Liver (tissue), 9 donors: Measurements from ENCODE around the gene PHLPP1. TPM values are rescaled to one million over a fixed set of nuclear protein-coding genes. Genes with fewer than 3 reads are reported as not detected.

Experiments used
- DNase-seq: peaks from one replicate; pipeline ENCODE4 v3.0.0-alpha.2; 2017; ENCODE audit warnings: low spot score
- H3K27ac ChIP-seq, 2 donors: one replicate each; pipeline ENCODE4 v1.7.0; 2013; ENCODE audit warnings: inconsistent platforms in 2 of 2, low read length in 2 of 2, control low read depth in 1 of 2, low read depth in 1 of 2, mild to moderate bottlenecking in 1 of 2
- H3K27me3 ChIP-seq, 4 donors: one replicate each; pipeline versions ENCODE4 v1.6.1 to v1.7.0; 2013; ENCODE audit warnings: low read length in 3 of 4, inconsistent platforms in 1 of 4, mild to moderate bottlenecking in 1 of 4, moderate library complexity in 1 of 4; ENCODE audit not compliant: control insufficient read depth in 4 of 4, insufficient read depth in 4 of 4
- H3K36me3 ChIP-seq, 4 donors: one replicate each; pipeline versions ENCODE4 v1.6.1 to v1.7.0; 2013; ENCODE audit warnings: low read length in 3 of 4, mild to moderate bottlenecking in 3 of 4, low read depth in 1 of 4, moderate library complexity in 1 of 4; ENCODE audit not compliant: control insufficient read depth in 4 of 4, insufficient read depth in 3 of 4
- H3K4me1 ChIP-seq, 4 donors: one replicate each; pipeline versions ENCODE4 v1.6.1 to v1.7.0; 2013; ENCODE audit warnings: low read length in 3 of 4, mild to moderate bottlenecking in 3 of 4, moderate library complexity in 1 of 4; ENCODE audit not compliant: control insufficient read depth in 4 of 4, insufficient read depth in 4 of 4
- H3K4me3 ChIP-seq, 3 donors: one replicate each; pipeline versions ENCODE4 v1.6.1 to v1.7.0; 2013; ENCODE audit warnings: low read length in 3 of 3, control low read depth in 1 of 3, low read depth in 1 of 3, mild to moderate bottlenecking in 1 of 3
- H3K9ac ChIP-seq, 2 donors: one replicate each; pipeline ENCODE4 v1.7.0; 2013; ENCODE audit warnings: low read length in 2 of 2, mild to moderate bottlenecking in 2 of 2, moderate library complexity in 2 of 2, control low read depth in 1 of 2, low read depth in 1 of 2
- H3K9me3 ChIP-seq, 4 donors: one replicate each; pipeline versions ENCODE4 v1.6.1 to v1.7.0; 2013; ENCODE audit warnings: low read length in 3 of 4; ENCODE audit not compliant: control insufficient read depth in 4 of 4
- CTCF ChIP-seq: fragments of 150-350 bp; IDR thresholded peaks from 2 replicates; pipeline ENCODE4 v1.5.1; 2017; ENCODE audit warnings: improper control_type of control experiment, low read depth, low read length; ENCODE audit not compliant: missing input control
- EGR1 ChIP-seq, 2 donors: IDR thresholded peaks; 2 replicates each; pipeline ENCODE4 v1.6.1; 2016 to 2018; ENCODE audit warnings: antibody characterized with exemption in 2 of 2, low read depth in 2 of 2
- FOXA1 ChIP-seq: IDR thresholded peaks from 2 replicates; pipeline ENCODE4 v1.6.1; 2016; ENCODE audit warnings: antibody characterized with exemption
- FOXA2 ChIP-seq: IDR thresholded peaks from 2 replicates; pipeline ENCODE4 v1.6.1; 2016; ENCODE audit warnings: antibody characterized with exemption
- GABPA ChIP-seq, 2 donors: IDR thresholded peaks in 1 of 2; conservative IDR thresholded peaks in 1 of 2; 2 replicates each; pipeline ENCODE4 v1.6.1; 2016; ENCODE audit warnings: antibody characterized with exemption in 2 of 2, mild to moderate bottlenecking in 1 of 2, moderate library complexity in 1 of 2
- HNF4A ChIP-seq, 2 donors: conservative IDR thresholded peaks; 2 replicates each; pipeline ENCODE4 v1.6.1; 2016; ENCODE audit warnings: antibody characterized with exemption in 2 of 2, mild to moderate bottlenecking in 2 of 2
- HNF4G ChIP-seq: IDR thresholded peaks from 2 replicates; pipeline ENCODE4 v1.6.1; 2016; ENCODE audit warnings: antibody characterized with exemption
- JUND ChIP-seq, 2 donors: IDR thresholded peaks; 2 replicates each; pipeline ENCODE4 v1.6.1; 2016; ENCODE audit warnings: antibody characterized with exemption in 2 of 2
- MAX ChIP-seq: IDR thresholded peaks from 2 replicates; pipeline ENCODE4 v1.6.1; 2016; ENCODE audit warnings: antibody characterized with exemption
- NR2F2 ChIP-seq: IDR thresholded peaks from 2 replicates; pipeline ENCODE4 v1.6.1; 2016; ENCODE audit warnings: antibody characterized with exemption
- RAD21 ChIP-seq, 2 donors: IDR thresholded peaks; 2 replicates each; pipeline ENCODE4 v1.6.1; 2016; ENCODE audit warnings: antibody characterized with exemption in 2 of 2, mild to moderate bottlenecking in 2 of 2
- REST ChIP-seq: IDR thresholded peaks from 2 replicates; pipeline ENCODE4 v1.6.1; 2016; ENCODE audit warnings: antibody characterized with exemption, mild to moderate bottlenecking
- RXRA ChIP-seq, 2 donors: IDR thresholded peaks; 2 replicates each; pipeline ENCODE4 v1.6.1; 2017 to 2018; ENCODE audit warnings: antibody characterized with exemption in 2 of 2, mild to moderate bottlenecking in 1 of 2
- SP1 ChIP-seq: IDR thresholded peaks from 2 replicates; pipeline ENCODE4 v1.6.1; 2018; ENCODE audit warnings: antibody characterized with exemption, mild to moderate bottlenecking
- TAF1 ChIP-seq: conservative IDR thresholded peaks from 2 replicates; pipeline ENCODE4 v1.6.1; 2016; ENCODE audit warnings: antibody characterized with exemption, mild to moderate bottlenecking
- YY1 ChIP-seq: IDR thresholded peaks from 2 replicates; pipeline ENCODE4 v1.6.1; 2016; ENCODE audit warnings: antibody characterized with exemption, mild to moderate bottlenecking
- ZBTB33 ChIP-seq: IDR thresholded peaks from 2 replicates; pipeline ENCODE4 v1.6.1; 2016; ENCODE audit warnings: antibody characterized with exemption
- WGBS: extraction: QIAGEN DNeasy Blood & Tissue Kit; methylation state at CpG from one replicate; pipeline ENCODE4 v1.1.7; 2013; 5-methylcytosine and 5-hydroxymethylcytosine counted together
- polyA plus RNA-seq, 2 donors: library from polyadenylated mRNA; stranded (reverse) in 1 of 2; unstranded in 1 of 2; fragments of 200-250 nt in 1 of 2; fragments of >200 nt in 1 of 2; fragmentation: Nextera tagmentation in 1 of 2; extraction: Ambion mirVana in 1 of 2; gene quantifications; one replicate each; pipeline versions ENCODE4 v1.2.1 to v1.2.3, GENCODE V29; 2013 to 2015
- total RNA-seq, 2 donors: library from RNA; depleted of rRNA; stranded (reverse); fragments of >200 nt; gene quantifications; one replicate each; pipeline ENCODE4 v1.2.3, GENCODE V29; 2014
- TF ChIP-seq, protein P1 (sequence below): IDR thresholded peaks from 2 replicates; pipeline ENCODE4 v1.6.1; 2016; ENCODE audit warnings: antibody characterized with exemption
- donor health status: healthy.
- donor health status: healthy.
- donor health status: healthy.
- donor health status: healthy.
- donor health status: healthy.

Gene PHLPP1
- total and polyA plus RNA-seq, 4 donors = 4.2 to 14.5 (median 8.6) TPM

GRCh38 chr18:62781893-62782292 lies 66.6 kb downstream of the PHLPP1 start:
- WGBS = 25% methylated on average over 2 of the region's 2 CpGs
- Histone ChIP-seq H3K9ac (no peak overlapping the region), H3K4me3 (no peak overlapping the region), H3K9me3 (no peaks in the 10 kb centered on the region), H3K27ac (peak overlapping the region; percentile 15 to 55), H3K27me3 (no peaks in the 10 kb centered on the region), H3K4me1 (peaks cover 3 to 19% (median 3%) of the 10 kb centered on the region in 4 donors), H3K36me3 (no peaks in the 10 kb centered on the region)
- DNase-seq = no peak
- peak; percentile 28 for TF ChIP-seq FOXA1
- TF ChIP-seq FOXA2 = no peak
- TF ChIP-seq YY1 = peak; percentile 80
- peak; percentile 61 to 68 for TF ChIP-seq RXRA (IDR thresholded peaks at IDR 0.05)
- TF ChIP-seq REST = peak; percentile 30
- peak; percentile 46 to 71 for TF ChIP-seq RAD21 (IDR thresholded peaks at IDR 0.05)
- TF ChIP-seq NR2F2 = no peak
- TF ChIP-seq MAX = peak; percentile 69
- TF ChIP-seq HNF4A (conservative IDR thresholded peaks at IDR 0.05) = peak; percentile 58 to 69
- peak; percentile 37 to 54 for TF ChIP-seq JUND (IDR thresholded peaks at IDR 0.05)
- peak; percentile 38 for TF ChIP-seq SP1
- TF ChIP-seq ZBTB33 = peak; percentile 56
- TF ChIP-seq CTCF = peak; percentile 18
- TF ChIP-seq GABPA (IDR thresholded peaks at IDR 0.05 in 1 of 2, conservative IDR thresholded peaks at IDR 0.05 in 1 of 2) = no peak
- TF ChIP-seq EGR1 (IDR thresholded peaks at IDR 0.05; ENCODE audit: low read depth in 2 of 2) = no peak
- peak; percentile 35 for TF ChIP-seq HNF4G
- no peak for TF ChIP-seq TAF1
- TF ChIP-seq, protein P1, sequence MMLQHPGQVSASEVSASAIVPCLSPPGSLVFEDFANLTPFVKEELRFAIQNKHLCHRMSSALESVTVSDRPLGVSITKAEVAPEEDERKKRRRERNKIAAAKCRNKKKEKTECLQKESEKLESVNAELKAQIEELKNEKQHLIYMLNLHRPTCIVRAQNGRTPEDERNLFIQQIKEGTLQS = no peak
